COLO829 (cell line): ENCODE results near the gene TLNRD1.

Experiments used
- DNase-seq: peaks from one replicate; pipeline ENCODE4 v3.0.0; 2012; ENCODE audit warnings: low spot score

TLNRD1 gene

DNA sequence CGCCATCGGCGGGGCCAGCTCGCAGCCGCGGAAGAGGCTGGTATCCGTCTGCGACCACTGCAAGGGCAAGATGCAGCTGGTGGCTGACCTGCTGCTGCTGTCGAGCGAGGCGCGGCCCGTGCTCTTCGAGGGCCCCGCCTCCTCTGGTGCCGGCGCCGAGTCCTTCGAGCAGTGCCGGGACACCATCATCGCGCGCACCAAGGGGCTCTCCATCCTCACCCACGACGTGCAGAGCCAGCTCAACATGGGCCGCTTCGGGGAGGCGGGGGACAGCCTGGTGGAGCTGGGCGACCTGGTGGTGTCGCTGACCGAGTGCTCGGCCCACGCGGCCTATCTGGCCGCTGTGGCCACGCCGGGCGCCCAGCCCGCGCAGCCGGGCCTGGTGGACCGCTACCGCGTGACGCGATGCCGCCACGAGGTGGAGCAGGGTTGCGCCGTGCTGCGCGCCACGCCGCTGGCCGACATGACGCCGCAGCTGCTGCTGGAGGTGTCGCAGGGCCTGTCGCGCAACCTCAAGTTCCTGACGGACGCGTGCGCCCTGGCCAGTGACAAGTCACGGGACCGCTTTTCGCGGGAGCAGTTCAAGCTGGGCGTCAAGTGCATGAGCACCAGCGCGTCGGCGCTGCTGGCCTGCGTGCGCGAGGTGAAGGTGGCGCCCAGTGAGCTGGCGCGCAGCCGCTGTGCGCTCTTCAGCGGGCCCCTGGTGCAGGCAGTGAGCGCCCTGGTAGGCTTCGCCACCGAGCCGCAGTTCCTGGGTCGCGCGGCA is 1.8 kb downstream of the TLNRD1 start:
- no peak for DNase-seq

DNA sequence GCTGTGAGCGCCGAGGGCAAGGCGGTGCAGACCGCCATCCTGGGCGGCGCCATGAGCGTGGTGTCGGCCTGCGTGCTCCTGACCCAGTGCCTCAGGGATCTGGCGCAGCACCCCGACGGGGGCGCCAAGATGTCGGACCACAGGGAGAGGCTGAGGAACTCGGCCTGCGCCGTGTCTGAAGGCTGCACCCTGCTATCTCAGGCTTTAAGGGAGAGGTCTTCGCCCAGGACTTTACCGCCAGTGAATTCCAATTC is 2.3 kb downstream of the TLNRD1 start:
- DNase-seq: no peak

- DNase-seq: no peak
Measured at GRCh38 chr15:81006124-81006523, 5.4 kb downstream of the TLNRD1 start.

DNA sequence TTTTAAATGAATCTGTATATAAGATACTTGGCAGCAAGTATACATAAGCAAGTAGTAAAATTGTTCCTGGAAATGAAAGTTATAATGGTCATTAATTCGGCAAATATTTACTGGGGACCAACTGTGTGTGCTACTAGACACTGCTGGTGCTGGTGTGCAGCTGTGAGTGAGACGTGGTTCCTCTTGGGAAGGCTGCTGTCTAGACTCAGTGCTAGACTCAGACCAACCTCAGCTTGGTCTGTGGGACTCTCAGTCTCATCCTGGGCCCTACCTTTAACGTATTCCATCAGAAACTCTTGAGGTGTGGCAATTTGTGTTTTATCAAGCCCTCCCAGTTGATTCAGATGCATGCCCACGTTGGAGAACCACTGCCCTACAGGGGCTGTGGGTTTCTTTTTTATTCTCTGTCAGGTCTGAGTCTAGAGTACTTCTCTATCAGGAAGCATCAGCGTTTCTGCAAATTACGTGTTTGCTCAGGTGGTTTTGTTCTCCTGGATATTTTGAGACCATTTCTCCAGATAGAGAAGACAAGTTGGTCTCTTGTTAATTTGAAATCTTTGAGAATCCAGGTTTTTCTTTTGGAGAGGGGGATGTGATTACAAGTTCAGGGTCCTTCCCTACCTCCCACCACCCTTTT is 6.8 kb downstream of the TLNRD1 start:
- no peak for DNase-seq

- DNase-seq: no peak
Measured at GRCh38 chr15:81008312-81008711, 7.6 kb downstream of the TLNRD1 start.

DNA sequence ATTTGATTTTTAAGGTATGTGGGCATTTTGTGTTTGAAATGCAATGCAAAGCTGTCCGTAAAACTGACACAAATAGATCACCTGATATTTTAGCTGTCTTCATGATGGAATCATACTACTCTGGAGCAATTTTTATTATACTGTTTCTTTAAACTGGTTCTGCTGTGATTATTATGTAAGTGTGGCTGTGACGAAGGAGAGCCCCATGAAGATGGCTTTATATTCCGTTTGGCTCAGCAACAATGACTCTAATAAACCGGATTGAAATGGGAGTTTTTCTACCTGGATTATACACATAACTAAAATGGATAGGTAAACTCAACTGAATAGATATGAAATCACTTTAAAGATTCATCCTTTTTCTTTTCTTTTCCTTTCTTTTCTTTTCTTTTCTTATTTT is 9.4 kb downstream of the TLNRD1 start:
- DNase-seq: no peak

GRCh38 chr15:81011593-81011992 is 10.9 kb downstream of the TLNRD1 start:
- DNase-seq: no peak

- DNase-seq: no peak
Measured at GRCh38 chr15:81012588-81012987, 11.9 kb downstream of the TLNRD1 start.

- DNase-seq: no peak
Measured at GRCh38 chr15:81013396-81013929, 12.7 kb downstream of the TLNRD1 start.

DNA sequence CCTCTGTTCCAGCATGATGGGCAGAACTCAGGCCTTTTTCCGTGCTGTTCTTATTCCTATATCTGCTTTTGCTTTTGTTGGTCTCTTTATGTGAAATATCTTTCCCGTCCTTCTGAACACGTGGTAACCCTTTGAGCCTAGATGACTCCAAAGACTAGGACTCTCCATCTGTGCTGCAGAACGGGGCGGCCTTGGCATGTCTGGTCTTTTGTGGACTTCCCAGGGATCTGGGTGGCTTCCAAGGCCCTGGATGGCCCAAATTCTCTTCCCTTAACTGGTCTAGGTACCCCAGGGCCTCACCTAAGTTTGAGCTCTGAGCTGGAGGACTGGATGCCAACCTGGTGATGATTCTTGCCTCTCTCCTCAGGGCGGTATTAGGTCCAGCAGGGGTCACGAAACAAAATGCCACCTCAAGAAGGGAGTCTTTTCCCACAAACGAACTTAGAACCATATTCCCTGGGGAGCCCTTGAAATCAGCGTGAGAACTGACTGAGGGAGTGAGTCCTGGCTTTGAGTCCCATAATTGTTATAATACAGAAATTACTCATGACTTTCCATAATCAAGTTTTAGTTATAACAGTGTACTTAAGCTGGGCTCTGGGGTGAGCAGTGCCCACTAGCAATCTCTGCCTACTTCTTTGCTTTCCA is 13.8 kb downstream of the TLNRD1 start:
- no peak for DNase-seq

GRCh38 chr15:81015621-81016488 is 15.1 kb downstream of the TLNRD1 start:
- peak; percentile 80 for DNase-seq

- DNase-seq: no peak
Measured at GRCh38 chr15:81016489-81017068, 15.9 kb downstream of the TLNRD1 start.

DNA sequence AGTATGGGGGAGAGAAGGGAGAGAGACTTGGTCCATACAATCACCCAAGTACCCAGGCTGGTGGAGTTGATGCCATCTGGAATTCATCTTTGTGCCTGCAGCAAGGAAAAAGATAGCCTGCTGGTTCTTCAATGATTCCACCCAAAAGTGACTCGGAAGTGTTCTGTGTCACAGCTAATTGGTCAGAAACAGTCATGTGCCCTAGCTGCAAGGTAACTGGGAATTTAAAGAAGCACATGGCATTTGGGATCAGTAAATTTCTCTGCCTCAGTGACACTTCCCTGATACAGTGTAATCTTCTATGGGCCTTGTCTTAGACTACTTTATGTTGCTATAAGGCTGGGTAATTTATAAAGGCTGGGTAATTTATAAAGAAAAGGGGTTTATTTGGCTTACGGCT is 17.5 kb downstream of the TLNRD1 start:
- DNase-seq: no peak

- DNase-seq: no peak
Measured at GRCh38 chr15:81021321-81021720, 20.6 kb downstream of the TLNRD1 start.

DNA sequence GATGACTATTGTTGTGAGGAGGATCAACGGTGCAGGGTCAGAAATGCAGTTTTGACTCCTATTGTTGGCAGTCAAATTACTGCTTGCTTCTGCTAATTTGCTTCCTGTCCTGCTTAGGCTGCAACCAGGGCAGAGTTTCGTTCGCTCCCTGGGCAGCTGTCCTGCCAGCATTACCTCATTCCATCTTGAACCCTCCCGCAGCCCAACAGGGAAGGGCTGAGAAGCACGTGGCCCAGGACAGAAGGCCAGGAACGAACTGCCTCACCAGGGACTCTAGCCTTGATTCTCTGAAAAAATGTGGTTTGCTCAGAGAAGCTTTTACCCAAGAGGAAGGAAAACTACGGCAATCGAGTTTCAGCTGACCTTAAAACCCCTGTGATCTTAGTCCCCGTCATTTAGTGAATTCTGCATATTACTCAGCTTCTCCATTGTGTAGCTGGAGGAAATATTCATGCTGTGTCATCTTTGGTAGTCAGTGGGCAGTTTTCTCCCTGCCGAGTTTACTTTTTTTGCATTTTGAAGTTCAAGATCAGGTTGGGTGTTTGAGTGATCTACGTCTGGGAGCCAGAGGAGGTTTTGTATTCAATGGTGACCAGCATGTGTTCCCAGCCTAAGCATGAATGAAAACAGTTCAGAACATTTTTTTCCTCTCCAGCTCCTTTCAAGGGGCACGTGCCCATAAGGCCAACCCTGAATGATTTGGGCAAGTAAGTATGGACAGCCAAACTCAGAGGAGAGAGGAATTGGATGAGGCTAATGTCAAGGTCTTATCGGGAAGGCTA is 23.0 kb downstream of the TLNRD1 start:
- no peak for DNase-seq

DNA sequence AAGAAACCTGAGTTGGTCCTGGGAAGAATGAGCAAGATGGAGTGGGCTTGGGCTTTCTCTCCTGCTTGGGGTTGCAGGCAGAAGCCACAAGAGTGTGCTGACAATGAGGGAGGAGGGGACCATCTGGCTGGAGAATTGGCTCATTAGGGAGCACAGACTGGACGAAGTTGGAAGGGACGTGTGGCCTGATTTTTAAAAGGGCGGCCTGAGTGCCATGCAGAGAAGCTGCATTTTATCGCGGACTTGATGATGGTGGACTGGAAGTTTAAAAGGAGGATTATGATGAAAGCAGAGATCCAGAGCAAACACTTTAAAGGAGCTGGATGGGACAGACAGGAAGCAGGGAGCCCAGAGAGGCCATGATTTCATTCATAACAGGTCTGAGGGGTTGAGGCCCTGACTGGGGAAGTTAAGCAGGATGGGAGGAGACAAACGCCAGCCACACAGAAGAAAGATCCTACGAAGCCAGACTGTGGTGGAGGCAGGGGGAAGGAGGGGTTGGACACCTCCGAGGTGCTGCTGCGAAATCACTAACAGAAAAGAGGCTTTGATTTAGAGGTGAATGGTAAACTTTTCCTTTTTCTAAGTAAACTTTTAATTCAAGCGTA is 23.6 kb downstream of the TLNRD1 start:
- no peak for DNase-seq

DNA sequence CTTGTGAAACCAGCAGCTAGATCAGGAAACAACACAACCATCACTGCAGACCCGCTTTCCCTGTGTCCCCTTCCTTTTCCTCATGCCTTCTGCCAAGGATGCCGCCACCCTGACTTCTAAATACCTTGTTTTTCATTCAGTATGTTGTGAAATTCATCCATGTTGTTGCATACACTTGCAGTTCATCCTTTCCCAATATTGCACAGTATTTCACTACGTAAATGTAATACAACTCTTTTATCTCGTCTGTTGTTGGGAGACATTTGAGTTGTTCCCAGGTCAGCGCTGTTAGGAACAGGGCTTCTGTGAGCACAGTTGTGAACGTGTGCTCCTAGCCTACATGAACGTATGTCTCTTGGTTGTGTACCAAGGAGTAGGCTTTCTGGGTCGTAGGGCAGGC is 24.2 kb downstream of the TLNRD1 start:
- DNase-seq: no peak

GRCh38 chr15:81025721-81026370 is 25.1 kb downstream of the TLNRD1 start:
- no peak for DNase-seq

DNA sequence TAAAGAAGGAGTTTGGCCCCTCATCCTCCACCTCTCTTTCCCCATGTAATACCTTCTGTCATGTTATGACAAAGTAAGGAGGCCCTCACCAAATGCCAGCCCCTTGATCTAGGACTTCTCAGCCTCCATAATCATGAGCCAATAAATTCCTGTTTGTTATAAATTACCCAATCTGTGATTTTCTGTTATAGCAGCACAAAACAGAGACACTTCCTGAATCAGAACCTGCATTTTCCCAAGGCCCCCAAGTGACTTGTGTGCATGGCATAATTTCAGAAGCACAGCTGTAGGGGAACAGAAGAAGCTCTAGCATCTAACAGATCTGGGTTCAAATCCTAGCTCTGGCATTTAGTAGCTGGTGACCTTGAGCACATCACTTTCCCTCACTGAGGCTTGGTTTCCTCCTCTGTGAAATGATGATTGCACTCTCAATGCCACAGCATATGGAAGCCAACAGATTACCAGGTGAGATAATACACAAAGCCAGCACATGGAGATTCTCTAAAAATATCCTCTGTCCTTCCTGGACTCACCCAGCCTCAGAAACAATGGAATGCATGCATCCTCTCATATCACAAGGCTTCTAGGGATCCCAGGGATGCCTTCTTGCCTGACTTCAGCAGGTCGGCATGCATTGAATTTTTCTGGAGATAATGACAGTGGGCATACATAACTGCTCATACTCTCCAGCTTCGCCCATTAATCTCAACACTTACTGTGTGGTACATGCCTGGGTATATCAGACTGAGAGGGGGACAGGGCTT is 26.3 kb downstream of the TLNRD1 start:
- no peak for DNase-seq
